ENCODE results near the gene GOLGA2.

- TF ChIP-seq, protein P1, sequence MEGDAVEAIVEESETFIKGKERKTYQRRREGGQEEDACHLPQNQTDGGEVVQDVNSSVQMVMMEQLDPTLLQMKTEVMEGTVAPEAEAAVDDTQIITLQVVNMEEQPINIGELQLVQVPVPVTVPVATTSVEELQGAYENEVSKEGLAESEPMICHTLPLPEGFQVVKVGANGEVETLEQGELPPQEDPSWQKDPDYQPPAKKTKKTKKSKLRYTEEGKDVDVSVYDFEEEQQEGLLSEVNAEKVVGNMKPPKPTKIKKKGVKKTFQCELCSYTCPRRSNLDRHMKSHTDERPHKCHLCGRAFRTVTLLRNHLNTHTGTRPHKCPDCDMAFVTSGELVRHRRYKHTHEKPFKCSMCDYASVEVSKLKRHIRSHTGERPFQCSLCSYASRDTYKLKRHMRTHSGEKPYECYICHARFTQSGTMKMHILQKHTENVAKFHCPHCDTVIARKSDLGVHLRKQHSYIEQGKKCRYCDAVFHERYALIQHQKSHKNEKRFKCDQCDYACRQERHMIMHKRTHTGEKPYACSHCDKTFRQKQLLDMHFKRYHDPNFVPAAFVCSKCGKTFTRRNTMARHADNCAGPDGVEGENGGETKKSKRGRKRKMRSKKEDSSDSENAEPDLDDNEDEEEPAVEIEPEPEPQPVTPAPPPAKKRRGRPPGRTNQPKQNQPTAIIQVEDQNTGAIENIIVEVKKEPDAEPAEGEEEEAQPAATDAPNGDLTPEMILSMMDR (IDR thresholded peaks at IDR 0.05), result no peak
- TF ChIP-seq EP300 (IDR thresholded peaks at IDR 0.05; ENCODE audit: borderline replicate concordance in 1 of 2, low read depth in 1 of 2, low read length in 1 of 2), result no peak
Observed at GRCh38 chr9:128293091-128293490, 17.3 kb upstream of the GOLGA2 start.
